GM12891 (cell line): Measurements from ENCODE around the gene MEX3A.

ENCODE experiments used
- POLR2A ChIP-seq: IDR thresholded peaks from 2 replicates; pipeline ENCODE4 v1.6.1; 2011; ENCODE audit warnings: low read depth, low read length, control low read depth
- POLR2AphosphoS5 ChIP-seq: IDR thresholded peaks from 2 replicates; pipeline ENCODE4 v1.6.1; 2011; ENCODE audit warnings: low read depth, low read length, control low read depth
- TAF1 ChIP-seq: IDR thresholded peaks from 2 replicates; pipeline ENCODE4 v1.6.1; 2011; ENCODE audit warnings: low read depth, low read length, control low read depth

GRCh38 chr1:156052862-156053767 lies 29.1 kb downstream of the MEX3A start:
- no peak for TF ChIP-seq POLR2AphosphoS5
- no peak for TF ChIP-seq POLR2A
- TF ChIP-seq TAF1: no peak
